Fibroblast of skin of right quadriceps (primary cell): Measurements from ENCODE around the gene GPR176.

Experiments used
- DNase-seq: peaks from one replicate; pipeline ENCODE4 v3.0.0-alpha.2; 2013

GPR176 gene

GRCh38 chr15:39919748-39920509, at the start of gene GPR176:
Gene GPR176, minus strand, starts transcription at chr15:39920266. Its CDS starts 240 bp downstream, at chr15:39920026.
- DNase-seq, result peak; percentile 82

GRCh38 chr15:39969002-39969394, 48.9 kb upstream of the GPR176 start:
- no peak for DNase-seq

- no peak for DNase-seq
These were observed 48.4 kb upstream of the GPR176 start for GRCh38 chr15:39968273-39969001.

- DNase-seq, result no peak
These were observed 46.5 kb upstream of the GPR176 start for GRCh38 chr15:39966521-39966920.

- peak; percentile 78 for DNase-seq
These were observed 43.7 kb upstream of the GPR176 start for GRCh38 chr15:39963786-39964185.

- DNase-seq, result peak; percentile 39
These were observed 41.0 kb upstream of the GPR176 start for GRCh38 chr15:39961051-39961450.

- no peak for DNase-seq
These were observed 40.3 kb upstream of the GPR176 start for GRCh38 chr15:39960411-39960810.

GRCh38 chr15:39959411-39959810, 39.3 kb upstream of the GPR176 start:
- DNase-seq, result no peak

- no peak for DNase-seq
These were observed 37.4 kb upstream of the GPR176 start for GRCh38 chr15:39957481-39957880.

GRCh38 chr15:39953521-39953920, 33.5 kb upstream of the GPR176 start:
- DNase-seq, result no peak

GRCh38 chr15:39951561-39951960, 31.5 kb upstream of the GPR176 start:
- no peak for DNase-seq

GRCh38 chr15:39948817-39949216, 28.8 kb upstream of the GPR176 start:
- no peak for DNase-seq

GRCh38 chr15:39947401-39948197, 27.5 kb upstream of the GPR176 start:
- DNase-seq, result no peak

GRCh38 chr15:39946862-39947261, 26.8 kb upstream of the GPR176 start:
- DNase-seq, result peak; percentile 79

- peak; percentile 91 for DNase-seq
These were observed 24.7 kb upstream of the GPR176 start for GRCh38 chr15:39944726-39945125.

GRCh38 chr15:39942753-39943150, 22.7 kb upstream of the GPR176 start:
- DNase-seq, result no peak

- DNase-seq, result peak; percentile 83
These were observed 22.2 kb upstream of the GPR176 start for GRCh38 chr15:39942101-39942752.

- no peak for DNase-seq
These were observed 19.7 kb upstream of the GPR176 start for GRCh38 chr15:39939487-39940452.

- DNase-seq, result no peak
These were observed 17.6 kb upstream of the GPR176 start for GRCh38 chr15:39937696-39938095.

- no peak for DNase-seq
These were observed 16.6 kb upstream of the GPR176 start for GRCh38 chr15:39936681-39937080.

- peak; percentile 58 for DNase-seq
These were observed 16.1 kb upstream of the GPR176 start for GRCh38 chr15:39936187-39936586.

GRCh38 chr15:39935241-39935640, 15.2 kb upstream of the GPR176 start:
- DNase-seq, result no peak
